AG09319 (cell line): ENCODE results near the gene RPL10.

Source experiments
- DNase-seq: peaks from one replicate; pipeline ENCODE4 v3.0.0-alpha.2; 2010; ENCODE audit warnings: low read depth; ENCODE audit errors: extremely low read depth
- TF ChIP-seq, protein P1 (sequence below): IDR thresholded peaks from 2 replicates; pipeline ENCODE4 v1.5.1; 2011; ENCODE audit warnings: low read depth, mild to moderate bottlenecking, inconsistent platforms, low read length, moderate library complexity

RPL10 gene

DNA sequence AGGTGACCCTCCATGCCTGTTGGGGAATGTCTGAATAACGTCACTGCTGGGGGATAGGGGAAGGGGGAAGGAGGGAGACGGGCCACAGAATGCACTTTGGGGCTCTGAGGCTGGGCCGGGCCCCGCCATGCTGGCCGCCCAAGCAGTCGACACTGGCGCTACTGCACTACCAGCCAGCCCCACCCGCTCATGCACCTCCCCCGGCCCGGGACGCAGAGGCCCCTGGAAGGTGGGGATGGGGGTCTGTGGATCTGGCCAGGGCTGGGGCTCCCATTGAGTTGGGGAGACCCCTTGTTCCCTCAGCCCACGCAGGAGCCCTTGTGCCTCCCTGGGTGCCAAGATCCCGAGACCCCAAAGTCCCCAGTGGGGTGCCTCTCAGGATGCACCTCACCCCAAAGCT, 41.6 kb upstream of the RPL10 start:
- no peak for DNase-seq
- TF ChIP-seq, protein P1, sequence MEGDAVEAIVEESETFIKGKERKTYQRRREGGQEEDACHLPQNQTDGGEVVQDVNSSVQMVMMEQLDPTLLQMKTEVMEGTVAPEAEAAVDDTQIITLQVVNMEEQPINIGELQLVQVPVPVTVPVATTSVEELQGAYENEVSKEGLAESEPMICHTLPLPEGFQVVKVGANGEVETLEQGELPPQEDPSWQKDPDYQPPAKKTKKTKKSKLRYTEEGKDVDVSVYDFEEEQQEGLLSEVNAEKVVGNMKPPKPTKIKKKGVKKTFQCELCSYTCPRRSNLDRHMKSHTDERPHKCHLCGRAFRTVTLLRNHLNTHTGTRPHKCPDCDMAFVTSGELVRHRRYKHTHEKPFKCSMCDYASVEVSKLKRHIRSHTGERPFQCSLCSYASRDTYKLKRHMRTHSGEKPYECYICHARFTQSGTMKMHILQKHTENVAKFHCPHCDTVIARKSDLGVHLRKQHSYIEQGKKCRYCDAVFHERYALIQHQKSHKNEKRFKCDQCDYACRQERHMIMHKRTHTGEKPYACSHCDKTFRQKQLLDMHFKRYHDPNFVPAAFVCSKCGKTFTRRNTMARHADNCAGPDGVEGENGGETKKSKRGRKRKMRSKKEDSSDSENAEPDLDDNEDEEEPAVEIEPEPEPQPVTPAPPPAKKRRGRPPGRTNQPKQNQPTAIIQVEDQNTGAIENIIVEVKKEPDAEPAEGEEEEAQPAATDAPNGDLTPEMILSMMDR: no peak

DNA sequence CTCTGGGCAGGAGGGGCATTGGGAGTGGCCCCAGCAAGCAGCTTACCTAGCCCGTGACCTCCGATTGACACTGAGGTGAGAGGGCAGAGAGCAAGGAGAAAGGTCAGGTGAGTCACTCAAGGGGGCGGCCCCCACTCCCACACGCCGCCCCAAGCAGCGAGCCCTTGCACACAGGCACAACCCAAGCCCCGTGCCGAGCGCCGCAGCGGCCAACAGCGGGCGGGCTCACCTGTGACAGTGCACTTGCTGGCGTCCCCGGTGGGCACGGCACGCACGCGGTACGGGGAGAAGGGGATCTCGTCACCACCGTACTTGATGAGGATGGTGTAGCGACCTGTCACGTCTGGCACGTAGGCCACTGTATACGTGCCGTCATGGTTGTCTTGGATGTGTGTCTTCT, 41.0 kb upstream of the RPL10 start:
- no peak for DNase-seq
- TF ChIP-seq, protein P1: no peak

DNA sequence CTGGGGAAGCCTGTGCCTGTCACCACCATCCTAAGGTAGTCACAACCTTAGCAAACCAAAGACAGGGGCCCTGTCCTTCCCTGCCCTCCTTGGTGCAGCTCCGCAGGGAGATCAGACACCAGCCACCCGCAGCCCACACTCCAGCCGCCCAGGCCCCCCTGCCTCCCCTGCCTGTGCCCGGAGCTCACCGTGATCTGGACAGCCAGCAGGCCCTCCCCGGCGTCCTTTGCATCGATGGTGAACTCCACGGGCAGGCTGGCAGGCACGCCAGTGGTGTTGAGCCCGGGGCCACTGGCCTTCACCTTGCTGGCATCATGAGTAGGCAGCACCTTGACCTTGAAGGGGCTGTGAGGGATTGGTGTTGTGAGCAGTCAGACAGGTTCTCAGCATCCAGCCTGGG, 40.2 kb upstream of the RPL10 start:
- TF ChIP-seq, protein P1: no peak
- no peak for DNase-seq

DNA sequence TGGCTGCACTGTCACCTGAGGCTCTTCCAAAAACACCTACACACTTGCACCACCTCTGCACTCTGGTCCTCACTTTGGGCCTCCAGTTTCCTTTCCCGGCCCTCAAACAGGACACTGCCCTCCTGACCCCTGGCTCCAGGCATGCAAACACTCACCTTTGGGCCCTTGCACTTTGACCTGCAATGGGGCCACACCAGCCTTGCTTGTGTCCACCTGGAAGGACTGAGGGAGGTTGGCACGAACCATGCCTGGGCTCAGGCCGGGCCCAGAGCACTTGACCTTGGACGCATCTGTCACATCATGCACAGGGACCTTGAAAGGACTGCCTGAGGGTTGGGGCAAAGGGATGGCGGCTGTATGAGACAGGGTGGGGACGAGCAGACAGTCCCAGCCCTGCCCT, 39.3 kb upstream of the RPL10 start:
- TF ChIP-seq, protein P1: no peak
- no peak for DNase-seq

DNA sequence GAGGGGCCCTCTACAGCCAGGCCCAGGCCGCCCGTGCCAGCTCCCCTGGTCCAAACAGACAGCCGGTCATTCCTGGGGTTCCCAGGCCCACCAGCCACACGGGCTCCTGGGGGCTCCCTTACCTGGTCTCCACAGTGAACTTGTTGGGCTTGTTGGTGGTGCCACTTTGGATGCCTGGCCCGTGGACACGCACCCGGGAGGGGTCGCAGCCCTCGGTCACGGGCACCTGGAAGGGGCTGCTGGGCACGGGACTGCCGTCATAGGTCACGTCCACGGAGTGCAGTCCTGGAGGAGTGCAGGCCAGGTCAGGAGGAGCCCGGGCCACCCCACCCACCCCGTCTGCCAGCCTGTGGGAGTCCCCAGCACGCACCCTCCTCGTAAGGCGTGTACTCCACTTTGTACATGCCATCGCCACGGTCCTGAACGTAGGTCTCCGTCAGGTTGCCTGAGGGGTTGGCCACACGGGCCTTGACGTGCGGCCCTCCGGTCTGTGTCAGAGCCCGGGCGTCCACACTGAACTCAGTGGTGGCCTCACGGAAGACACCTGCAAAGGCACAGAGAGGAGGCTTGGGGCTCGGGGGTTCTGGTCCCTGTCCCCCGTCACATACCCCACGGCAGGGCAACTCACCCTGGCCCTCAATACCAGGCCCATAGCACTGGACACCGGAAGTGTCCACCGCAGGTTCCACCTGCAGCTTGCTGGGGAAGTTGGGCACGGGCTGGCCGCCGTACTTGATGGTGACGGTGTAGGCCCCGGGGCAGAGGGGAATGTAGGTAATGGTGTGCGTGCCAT, 38.6 kb upstream of the RPL10 start:
- TF ChIP-seq, protein P1: no peak
- DNase-seq: no peak

DNA sequence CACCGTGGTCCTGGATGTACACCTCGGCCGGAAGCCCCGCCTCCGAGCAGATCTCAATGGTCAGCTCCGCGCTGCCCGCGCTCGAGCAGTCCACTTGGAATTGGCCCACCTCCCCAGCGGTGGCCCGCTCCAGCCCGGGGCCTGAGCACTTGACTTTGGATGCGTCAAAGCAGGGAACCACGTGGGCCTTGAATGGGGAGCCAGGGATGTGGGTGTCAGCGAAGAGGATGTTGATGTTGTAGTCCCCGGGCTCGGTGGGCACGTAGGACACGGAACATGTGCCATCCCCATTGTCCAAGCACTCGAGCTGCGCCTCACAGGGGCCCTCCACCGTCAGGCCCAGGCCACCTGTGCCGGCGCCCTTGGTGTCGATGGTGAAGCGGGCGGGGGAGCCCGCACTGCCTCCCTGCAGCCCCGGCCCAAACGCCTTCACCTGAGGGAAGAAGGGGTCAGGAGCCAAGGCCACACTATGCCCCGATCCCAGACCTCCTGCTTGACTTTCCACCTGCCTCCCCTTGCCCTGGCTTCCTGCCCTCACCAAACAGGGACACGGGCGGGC, 37.9 kb upstream of the RPL10 start:
- DNase-seq: no peak
- TF ChIP-seq, protein P1: no peak

DNA sequence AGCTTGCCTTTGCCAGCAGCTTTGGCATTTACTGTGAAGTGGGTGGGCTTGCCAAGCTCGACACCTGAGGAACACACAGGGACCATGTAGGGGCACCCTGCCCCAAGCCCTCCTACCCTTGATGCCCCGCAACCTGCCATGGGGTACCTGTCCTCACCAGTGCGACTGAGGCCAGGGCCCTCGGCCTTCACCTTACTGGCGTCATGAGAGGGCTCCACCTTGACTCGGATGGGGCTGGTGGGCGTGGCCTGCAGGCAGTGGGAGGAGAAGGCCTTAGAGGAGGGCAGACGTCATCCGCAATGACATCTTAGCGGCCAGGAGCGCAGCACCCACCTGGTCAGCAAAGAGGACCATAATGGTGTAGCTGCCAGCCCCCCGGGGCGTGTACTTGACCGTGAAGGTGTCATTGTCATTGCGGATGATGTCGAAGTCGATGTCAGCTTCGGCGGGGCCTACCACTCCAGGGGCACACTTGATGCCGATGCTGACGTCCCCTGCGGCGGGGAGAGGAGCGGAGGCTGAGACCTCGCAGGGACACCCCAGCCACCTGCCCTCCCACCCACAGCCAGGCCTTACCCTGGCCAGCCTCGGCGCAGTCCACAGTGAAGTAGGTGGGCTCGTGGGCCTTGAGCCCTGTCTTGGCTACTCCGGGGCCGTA, 36.0 kb upstream of the RPL10 start:
- DNase-seq: no peak
- TF ChIP-seq, protein P1: no peak
